Posterior cingulate gyrus (tissue), 11 donors: ENCODE data around the gene OSBPL8.
A peak's percentile ranks its signal among the peaks of the same experiment; 100 is the strongest.

Experiments
- DNase-seq, 10 donors: peaks; one replicate each; pipeline versions ENCODE4 v3.0.0 to v3.0.0-alpha.2; 2020 to 2021; ENCODE audit warnings: mixed read lengths in 3 of 10
- intact Hi-C: fragments of 100-400 bp; cut with DNase I; formaldehyde crosslinking; loops from one replicate; pipeline ENCODE4 v1.15.1; 2023

OSBPL8 gene

DNA sequence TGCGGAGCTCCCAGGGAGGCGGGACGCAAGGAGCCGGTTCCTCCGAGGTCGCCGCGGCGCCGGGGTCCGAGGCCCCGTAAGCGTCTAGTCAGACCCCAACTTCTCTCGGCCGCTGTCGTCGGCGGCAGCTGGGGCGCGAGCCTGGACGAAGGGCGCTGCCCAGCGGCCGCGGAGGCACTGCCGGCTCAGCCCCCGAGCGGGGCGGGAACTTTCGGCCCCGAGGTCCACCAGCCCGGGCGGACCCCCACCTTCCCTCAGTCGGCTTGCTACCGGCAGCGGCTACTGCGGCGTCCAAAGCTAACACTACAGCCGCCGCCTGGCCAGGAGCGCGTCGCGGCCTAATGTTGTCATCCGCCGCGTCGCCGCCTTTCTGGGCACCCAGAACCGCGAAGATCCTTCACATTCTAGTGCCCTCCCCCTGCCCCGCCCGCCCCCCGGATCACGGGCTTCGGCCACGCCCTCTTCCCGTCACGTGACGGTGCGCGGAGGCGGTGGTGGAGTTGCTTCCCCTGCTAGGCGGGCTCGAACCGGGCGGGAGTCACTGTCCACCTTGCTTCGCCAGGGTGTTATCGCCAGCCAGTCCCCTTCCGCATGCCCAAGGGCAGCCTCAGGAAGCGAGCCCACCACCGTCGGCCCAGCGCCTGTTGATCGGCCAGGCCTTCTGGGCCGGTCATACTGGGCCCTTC lies at the start of gene OSBPL8:
OSBPL8 (minus strand) TSS at position 372 of the 686 bp plus-strand sequence. CDS start 72,220 bp downstream, outside the sequence.
- DNase-seq, result peak; percentile 94 to 99 (median 97)
- intact Hi-C loops, result loop anchor here (10.0 kb wide), 1 partner anchor 205 kb away; the partner anchor contains the start of gene ZDHHC17

GRCh38 chr12:76608070-76608469 lies 48.5 kb upstream of the OSBPL8 start:
- intact Hi-C loops, result no loop called here
- no peak for DNase-seq

DNA sequence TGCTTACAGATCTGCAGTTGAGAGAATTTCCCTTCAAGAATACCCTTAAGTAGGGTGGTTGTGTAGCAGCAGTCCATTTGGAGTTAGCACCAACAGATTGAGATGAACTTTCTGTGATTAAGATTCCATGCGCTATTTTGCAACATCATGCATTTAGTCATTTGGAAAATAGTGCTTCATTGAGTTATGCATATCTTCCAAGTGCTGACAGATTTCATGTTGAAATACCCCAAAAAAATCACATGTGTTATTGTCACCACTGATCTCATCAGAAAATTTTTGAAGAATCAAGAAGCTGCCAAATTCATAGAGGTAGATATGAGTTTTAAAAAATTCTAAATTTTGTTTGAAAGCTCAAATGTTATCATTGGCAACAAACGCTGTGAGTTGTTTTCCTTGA lies 35.5 kb upstream of the OSBPL8 start:
- intact Hi-C loops, result no loop called here

GRCh38 chr12:76591476-76591875 lies 31.9 kb upstream of the OSBPL8 start:
- no peak for DNase-seq
- intact Hi-C loops, result no loop called here

More for the DNA sequence above, 35.5 kb upstream of the OSBPL8 start:
- no peak for DNase-seq

DNA sequence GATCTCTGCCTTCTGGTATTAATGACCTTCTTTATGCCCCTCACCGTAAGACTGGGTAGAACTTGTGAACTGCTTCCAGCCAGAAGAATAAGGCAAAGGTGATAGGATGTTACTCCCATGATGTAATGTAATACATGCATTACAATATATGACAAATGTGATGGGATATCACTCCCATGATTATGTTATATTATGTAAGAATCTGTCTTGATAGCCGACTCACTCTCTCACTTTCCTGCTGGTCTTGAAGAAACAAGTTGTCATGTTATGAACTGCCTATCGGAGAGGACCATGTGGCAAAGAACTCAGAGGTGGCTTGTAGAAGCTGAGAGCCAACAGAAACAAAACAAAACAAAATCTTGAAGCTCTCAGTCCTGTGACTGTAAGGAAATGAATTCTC lies 30.6 kb upstream of the OSBPL8 start:
- intact Hi-C loops, result no loop called here

DNA sequence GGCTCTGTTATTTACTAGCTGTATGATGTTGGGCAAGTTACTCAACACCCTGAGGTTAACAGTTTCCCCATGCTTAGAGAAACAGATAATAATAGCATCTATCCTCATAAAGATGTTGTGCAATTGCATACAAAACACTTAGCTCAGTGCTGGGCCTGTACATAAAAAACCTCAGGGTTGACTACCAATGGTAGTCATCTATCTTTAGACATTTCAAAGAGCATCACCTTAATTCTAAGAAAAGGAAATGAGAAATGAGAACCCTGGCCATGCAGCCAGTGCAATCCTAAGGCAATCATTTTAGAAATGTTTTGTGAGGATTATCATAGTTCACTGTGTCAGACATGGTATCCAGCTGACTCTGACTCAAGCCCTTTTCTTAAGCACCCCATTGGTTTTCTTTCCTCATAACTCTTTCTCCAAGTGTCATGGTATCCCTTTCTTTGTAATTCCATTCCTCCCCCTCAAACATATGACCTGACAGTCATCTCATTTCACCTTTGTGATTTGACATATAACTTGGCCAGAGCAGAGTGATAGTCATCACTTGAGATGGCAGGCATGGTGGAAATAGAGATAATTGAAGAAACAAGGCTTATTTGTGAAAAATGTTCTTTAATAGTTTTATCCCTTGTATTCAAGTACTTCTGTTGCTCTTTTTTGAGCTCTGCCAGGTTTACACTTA lies 29.5 kb upstream of the OSBPL8 start:
- DNase-seq, result no peak
- intact Hi-C loops, result no loop called here

More for the DNA sequence above, 30.6 kb upstream of the OSBPL8 start:
- no peak for DNase-seq

DNA sequence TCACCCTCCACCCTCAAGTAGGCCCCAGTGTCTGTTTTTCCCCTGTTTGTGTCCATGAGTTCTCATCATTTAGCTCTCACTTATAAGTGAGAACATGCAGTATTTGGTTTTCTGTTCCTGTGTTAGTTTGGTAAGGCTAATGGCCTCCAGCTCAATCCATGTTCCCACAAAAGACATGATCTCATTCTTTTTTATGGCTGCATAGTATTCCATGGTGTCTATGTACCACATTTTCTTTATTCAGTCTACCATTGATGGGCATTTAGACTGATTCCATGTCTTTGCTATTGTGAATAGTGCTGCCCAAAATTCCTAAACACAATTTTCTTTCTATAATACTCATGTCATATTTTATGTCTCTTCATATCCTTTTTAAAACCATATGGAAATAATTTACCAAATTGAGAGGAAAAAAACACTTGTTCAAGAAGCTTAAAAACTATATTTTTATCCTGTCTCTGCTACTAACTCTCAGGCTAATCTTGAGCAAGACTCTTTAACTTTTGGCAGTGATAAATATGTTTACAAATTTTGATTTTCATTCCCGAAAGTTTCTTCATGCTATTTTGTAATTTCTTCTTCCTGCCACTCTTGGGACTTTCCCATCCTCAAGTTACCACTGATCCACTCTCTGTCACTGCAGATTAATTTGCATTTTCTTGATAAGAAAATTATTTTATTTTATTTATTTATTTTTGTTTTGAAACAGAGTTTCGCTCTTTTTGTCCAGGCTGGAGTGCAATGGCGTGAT lies 28.0 kb upstream of the OSBPL8 start:
- intact Hi-C loops, result no loop called here
- no peak for DNase-seq

GRCh38 chr12:76586764-76587395 lies 27.3 kb upstream of the OSBPL8 start:
- intact Hi-C loops, result no loop called here
- peak in 1 of 10 donors; percentile 6 for DNase-seq

- DNase-seq, result no peak
- intact Hi-C loops, result no loop called here
Measured at GRCh38 chr12:76583301-76583700, 23.7 kb upstream of the OSBPL8 start.

DNA sequence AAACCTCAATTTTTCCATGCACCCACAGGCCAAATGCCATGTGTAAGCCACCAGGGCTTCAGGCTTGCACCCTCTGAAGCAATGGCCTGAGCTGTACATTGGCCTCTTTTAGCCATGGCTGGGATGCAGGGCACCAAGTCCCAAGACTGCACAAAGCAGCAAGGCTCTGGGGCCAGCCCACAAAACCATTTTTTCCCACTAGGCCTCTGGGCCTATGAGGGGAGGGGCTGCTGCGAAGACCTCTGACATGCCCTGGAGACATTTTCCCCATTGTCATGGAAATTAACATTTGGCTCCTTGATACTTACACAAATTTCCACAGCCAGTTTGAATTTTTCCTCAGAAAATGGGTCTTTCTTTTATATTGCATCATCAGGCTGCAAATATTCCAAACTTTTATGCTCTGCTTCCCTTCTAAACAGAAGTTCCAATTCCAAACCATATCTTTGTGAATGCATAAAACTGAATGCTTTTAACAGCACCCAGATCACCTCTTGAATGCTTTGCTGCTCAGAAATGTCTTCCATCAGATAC lies 14.3 kb upstream of the OSBPL8 start:
- intact Hi-C loops, result no loop called here
- DNase-seq, result no peak

DNA sequence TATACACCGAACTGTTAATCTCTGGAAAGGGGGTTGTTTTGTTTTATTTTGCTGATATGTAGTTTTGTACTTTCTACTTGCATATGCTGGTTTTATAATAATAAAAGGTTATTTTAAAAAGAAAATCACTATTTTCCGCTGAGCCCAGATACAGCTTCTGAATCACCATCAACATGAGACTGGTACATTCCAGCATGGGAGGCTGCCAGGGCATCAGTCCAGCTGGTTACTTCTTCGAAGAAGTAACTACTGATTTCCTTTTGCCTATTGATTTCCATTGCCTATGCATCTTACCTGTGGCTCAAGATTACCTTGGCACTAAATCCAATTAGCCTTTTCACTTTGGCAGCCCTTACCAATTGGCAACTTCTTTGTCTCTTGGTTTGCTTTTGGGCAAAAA lies 11.7 kb upstream of the OSBPL8 start:
- DNase-seq, result no peak
- intact Hi-C loops, result no loop called here

DNA sequence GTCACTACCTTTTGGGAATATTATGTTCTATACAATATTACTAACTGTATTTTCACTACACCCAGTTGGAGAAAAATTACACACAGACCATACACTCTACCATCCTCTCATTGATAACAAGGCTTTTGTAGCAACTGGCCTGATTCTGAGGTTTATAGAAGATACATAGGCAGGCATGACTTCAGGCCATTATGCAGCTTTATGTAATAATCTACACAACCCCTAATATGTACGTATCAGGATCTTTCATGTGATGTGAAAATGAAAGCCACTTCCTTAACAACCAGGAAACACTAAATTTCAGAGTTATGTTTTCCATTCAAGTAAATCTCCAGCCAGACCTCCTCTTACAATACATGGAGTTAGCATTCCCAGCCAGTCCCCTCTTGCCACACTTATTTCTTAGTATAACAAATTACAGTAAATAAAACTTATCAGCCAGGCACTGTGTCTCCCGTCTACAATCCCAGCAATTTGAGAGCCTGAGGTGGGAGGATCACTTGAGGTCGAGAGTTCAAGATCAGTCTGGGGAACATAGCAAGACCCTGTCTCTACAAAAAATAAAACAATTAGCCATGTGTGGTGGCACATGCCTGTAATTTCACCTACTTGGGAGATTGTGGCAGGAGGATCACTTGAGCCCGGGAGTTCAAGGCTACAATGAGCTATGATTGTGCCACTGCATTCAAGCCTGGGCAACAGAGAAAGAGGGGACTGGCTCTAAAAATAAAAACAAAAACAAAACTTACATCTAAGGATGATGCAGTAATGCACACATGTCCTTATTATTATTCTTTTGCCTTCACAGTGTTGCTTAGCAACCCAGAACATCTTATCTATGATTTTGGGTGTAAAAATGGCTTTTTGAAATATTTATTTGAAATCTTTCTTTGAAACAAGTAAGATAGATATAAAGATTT lies 10.4 kb upstream of the OSBPL8 start:
- DNase-seq, result no peak
- intact Hi-C loops, result loop anchor here (10.0 kb wide), 1 partner anchor 195 kb away; the partner anchor contains the start of gene ZDHHC17

GRCh38 chr12:76568888-76569551 lies 9.4 kb upstream of the OSBPL8 start:
- intact Hi-C loops, result loop anchor here (10.0 kb wide), 1 partner anchor 196 kb away; the partner anchor contains the start of gene ZDHHC17
- DNase-seq, result no peak

DNA sequence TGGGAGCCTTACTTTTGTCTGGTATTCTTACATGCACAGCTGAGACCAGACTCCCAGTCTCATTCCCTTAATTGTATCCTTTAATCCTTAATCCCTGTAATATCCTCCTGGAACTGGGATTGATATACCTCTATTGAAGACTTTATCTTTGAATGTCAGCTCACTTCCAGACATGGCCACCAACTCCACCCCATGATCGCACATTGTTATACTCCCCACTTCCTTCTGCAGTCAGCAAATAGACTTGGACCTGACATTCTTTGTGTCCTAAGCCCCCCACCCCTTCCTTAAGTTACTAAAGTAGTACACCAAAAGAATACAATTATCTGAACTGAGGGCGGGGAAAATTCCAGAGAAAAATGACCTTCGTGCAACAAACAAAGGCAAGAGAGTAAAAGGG lies 8.6 kb upstream of the OSBPL8 start:
- intact Hi-C loops, result loop anchor here (10.0 kb wide), 1 partner anchor 197 kb away; the partner anchor contains the start of gene ZDHHC17
- DNase-seq, result no peak

GRCh38 chr12:76563061-76563460 lies 3.5 kb upstream of the OSBPL8 start:
- intact Hi-C loops, result loop anchor here (10.0 kb wide), 1 partner anchor 202 kb away; the partner anchor contains the start of gene ZDHHC17
- DNase-seq, result no peak

DNA sequence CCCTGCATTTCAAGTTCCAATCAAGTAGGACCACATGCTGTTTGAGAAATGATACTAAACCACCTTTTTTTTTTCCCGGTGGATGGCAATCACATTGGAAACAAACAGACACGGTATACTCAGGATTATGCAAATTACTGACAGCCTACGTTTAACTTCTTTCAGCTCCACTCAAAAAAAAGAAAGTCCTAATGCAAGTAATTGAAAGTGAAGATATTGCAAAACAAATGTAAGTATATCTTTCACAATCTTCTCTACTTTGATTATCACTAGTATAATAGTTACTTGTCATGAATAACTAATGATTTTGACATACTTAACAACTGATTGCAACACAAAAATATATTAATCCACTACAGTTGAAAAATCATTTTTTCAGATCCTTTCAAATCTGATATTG lies 2.6 kb upstream of the OSBPL8 start:
- intact Hi-C loops, result loop anchor here (10.0 kb wide), 1 partner anchor 203 kb away; the partner anchor contains the start of gene ZDHHC17
- no peak for DNase-seq

- intact Hi-C loops, result loop anchor here (10.0 kb wide), 1 partner anchor 205 kb away; the partner anchor contains the start of gene ZDHHC17
- no peak for DNase-seq
Measured at GRCh38 chr12:76560086-76560491, 518 bp upstream of the OSBPL8 start.

DNA sequence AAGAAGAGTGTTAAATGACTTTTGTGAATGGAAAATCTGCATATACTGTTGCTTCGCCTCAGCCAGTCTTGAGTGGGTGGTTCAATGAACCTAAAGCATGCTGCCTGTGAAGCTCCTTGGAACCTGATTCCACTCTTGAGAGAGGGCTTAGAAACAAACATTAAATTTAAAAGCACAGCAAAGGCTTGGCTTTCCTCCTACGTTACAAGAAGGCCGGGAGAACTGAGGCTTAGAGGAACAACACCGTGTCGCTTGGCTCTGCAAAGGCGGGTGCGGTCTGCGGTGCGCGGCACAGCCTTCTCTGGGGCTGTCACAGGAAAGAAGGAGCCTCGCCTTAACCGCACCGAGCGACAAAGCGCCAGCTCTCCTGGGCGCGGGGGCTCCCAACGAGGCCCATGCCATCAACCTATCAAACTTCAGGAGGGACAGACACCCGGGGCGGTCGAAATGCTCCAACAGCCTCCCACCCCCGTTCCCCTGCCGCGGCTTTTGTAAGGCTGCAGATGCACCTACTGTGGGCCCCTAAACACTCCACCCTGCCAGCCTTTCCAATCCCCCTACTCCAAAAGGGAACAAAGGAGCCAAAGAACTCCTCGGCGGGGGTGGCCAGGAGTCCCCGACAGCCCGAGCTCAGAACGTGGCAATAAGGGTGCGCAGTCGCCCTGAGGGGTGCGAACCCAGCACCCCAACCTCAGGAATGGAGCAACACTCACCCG lies 729 bp downstream of the OSBPL8 start:
- DNase-seq, result peak; percentile 19 to 92 (median 58)
- intact Hi-C loops, result no loop called here
